ENCODE results near the gene INSR. TPM values are rescaled to one million over a fixed set of nuclear protein-coding genes. Genes with fewer than 3 reads are reported as not detected.

The INSR gene
- polyA plus RNA-seq, 3 donors = 10.2 to 33.5 (median 15.5) TPM

- 64 to 85% (median 76%) methylated on average over 4 of the region's 4 CpGs for whole genome bisulfite sequencing, 3 donors
- no peak overlapping the region for H3K27ac ChIP-seq (ENCODE audit: low read depth, low read length)
Measured at GRCh38 chr19:7303470-7303869, 9.3 kb upstream of the INSR start.

- H3K27ac ChIP-seq (ENCODE audit: low read depth, low read length) = no peak overlapping the region
- 57 to 87% (median 67%) methylated on average over 5 of the region's 5 CpGs for WGBS, 3 donors
Measured at GRCh38 chr19:7301525-7301924, 7.3 kb upstream of the INSR start.

GRCh38 chr19:7297742-7298141, 3.5 kb upstream of the INSR start:
- WGBS, 3 donors = 44 to 62% (median 46%) methylated on average over 7 of the region's 7 CpGs
- no peak overlapping the region for H3K27ac ChIP-seq (ENCODE audit: low read depth, low read length)

GRCh38 chr19:7295912-7296536, 1.8 kb upstream of the INSR start:
- 76 to 97% (median 93%) methylated on average over 6 of the region's 6 CpGs for WGBS, 3 donors

GRCh38 chr19:7294558-7295212, 471 bp upstream of the INSR start:
- peak overlapping the region; percentile 2 for H3K27ac ChIP-seq (ENCODE audit: low read depth, low read length)
- WGBS, 3 donors = 1 to 3% (median 3%) methylated on average over 38 to 43 of the region's 43 CpGs

More at GRCh38 chr19:7295912-7296536, 1.8 kb upstream of the INSR start:
- H3K27ac ChIP-seq (ENCODE audit: low read depth, low read length) = no peak overlapping the region

GRCh38 chr19:7292950-7293761, 1.1 kb downstream of the INSR start:
- 4 to 11% (median 10%) methylated on average over 46 to 53 of the region's 54 CpGs for WGBS, 3 donors
- H3K27ac ChIP-seq (ENCODE audit: low read depth, low read length) = no peak overlapping the region

GRCh38 chr19:7292352-7292949, 1.8 kb downstream of the INSR start:
- 44 to 73% (median 68%) methylated on average over 12 of the region's 12 CpGs for WGBS, 3 donors
- H3K27ac ChIP-seq (ENCODE audit: low read depth, low read length) = no peak overlapping the region

- 17 to 76% (median 71%) methylated on average over 6 of the region's 6 CpGs for WGBS, 3 donors
- H3K27ac ChIP-seq (ENCODE audit: low read depth, low read length) = no peak overlapping the region
Measured at GRCh38 chr19:7288977-7289376, 5.2 kb downstream of the INSR start.

GRCh38 chr19:7288131-7288530, 6.1 kb downstream of the INSR start:
- no peak overlapping the region for H3K27ac ChIP-seq (ENCODE audit: low read depth, low read length)
- 90 to 100% (median 94%) methylated on average over 1 of the region's 1 CpG for WGBS, 3 donors

GRCh38 chr19:7287722-7288121, 6.5 kb downstream of the INSR start:
- 42 to 73% (median 72%) methylated on average over 10 of the region's 10 CpGs for WGBS, 3 donors
- H3K27ac ChIP-seq (ENCODE audit: low read depth, low read length) = no peak overlapping the region

GRCh38 chr19:7280940-7281666, 13.1 kb downstream of the INSR start:
- no peak overlapping the region for H3K27ac ChIP-seq (ENCODE audit: low read depth, low read length)
- 79 to 85% (median 84%) methylated on average over 10 of the region's 10 CpGs for WGBS, 3 donors

- 40 to 73% (median 41%) methylated on average over 5 of the region's 5 CpGs for WGBS, 3 donors
- no peak overlapping the region for H3K27ac ChIP-seq (ENCODE audit: low read depth, low read length)
Measured at GRCh38 chr19:7272856-7273578, 21.2 kb downstream of the INSR start.

- no peak overlapping the region for H3K27ac ChIP-seq (ENCODE audit: low read depth, low read length)
- 84 to 93% (median 91%) methylated on average over 5 of the region's 5 CpGs for WGBS, 3 donors
Measured at GRCh38 chr19:7268705-7269098, 25.5 kb downstream of the INSR start.

- H3K27ac ChIP-seq (ENCODE audit: low read depth, low read length) = no peak overlapping the region
- WGBS, 3 donors = 67 to 77% (median 74%) methylated on average over 22 of the region's 22 CpGs
Measured at GRCh38 chr19:7267792-7268704, 26.2 kb downstream of the INSR start.

- no peak overlapping the region for H3K27ac ChIP-seq (ENCODE audit: low read depth, low read length)
- 94 to 95% (median 95%) methylated on average over 7 of the region's 7 CpGs for WGBS, 3 donors
Measured at GRCh38 chr19:7266832-7267231, 27.4 kb downstream of the INSR start.

- WGBS, 3 donors = 12 to 35% (median 29%) methylated on average over 5 of the region's 5 CpGs
- no peak overlapping the region for H3K27ac ChIP-seq (ENCODE audit: low read depth, low read length)
Measured at GRCh38 chr19:7265963-7266362, 28.3 kb downstream of the INSR start.

GRCh38 chr19:7264858-7265257, 29.4 kb downstream of the INSR start:
- no peak overlapping the region for H3K27ac ChIP-seq (ENCODE audit: low read depth, low read length)
- WGBS, 3 donors = 92 to 97% (median 97%) methylated on average over 4 of the region's 4 CpGs
